22Rv1 (cell line): Measurements from ENCODE around the gene PTPRM.

ENCODE experiments used
- H3K27ac ChIP-seq: fragments of 450-650 bp; 2 replicates; pipeline ENCODE4 v1.5.1; 2017
- CTCF ChIP-seq: fragments of 450-650 bp; IDR thresholded peaks from 2 replicates; pipeline ENCODE4 v1.5.1; 2017; ENCODE audit warnings: mild to moderate bottlenecking
- ZFX ChIP-seq: fragments of 450-650 bp; IDR thresholded peaks from 2 replicates; pipeline ENCODE4 v1.6.1; 2017; ENCODE audit warnings: antibody characterized with exemption, borderline replicate concordance

The PTPRM gene

GRCh38 chr18:7691206-7691605, 124.1 kb downstream of the PTPRM start:
- no peak for TF ChIP-seq CTCF
- no peak for TF ChIP-seq ZFX
- H3K27ac ChIP-seq, result no peak overlapping the region

DNA sequence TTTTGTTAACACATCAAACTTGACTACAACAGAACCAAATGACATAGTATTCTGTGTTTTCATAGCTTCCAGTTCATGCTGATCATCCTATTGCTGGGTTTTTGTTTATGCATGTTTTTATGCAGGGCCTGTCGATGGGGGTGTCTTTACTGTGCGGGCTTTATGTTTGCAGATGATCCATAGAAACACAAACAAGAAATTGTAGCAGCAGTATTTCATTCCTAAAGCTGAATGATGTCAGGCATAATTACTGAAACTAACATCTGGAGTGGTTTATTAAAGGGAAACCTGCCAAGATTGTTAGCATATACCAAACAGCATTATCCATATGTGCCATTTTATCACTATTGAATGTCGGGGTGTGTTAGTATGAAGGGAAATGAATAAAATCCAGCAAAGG, 129.7 kb downstream of the PTPRM start:
- TF ChIP-seq ZFX (no peak), CTCF (no peak)

DNA sequence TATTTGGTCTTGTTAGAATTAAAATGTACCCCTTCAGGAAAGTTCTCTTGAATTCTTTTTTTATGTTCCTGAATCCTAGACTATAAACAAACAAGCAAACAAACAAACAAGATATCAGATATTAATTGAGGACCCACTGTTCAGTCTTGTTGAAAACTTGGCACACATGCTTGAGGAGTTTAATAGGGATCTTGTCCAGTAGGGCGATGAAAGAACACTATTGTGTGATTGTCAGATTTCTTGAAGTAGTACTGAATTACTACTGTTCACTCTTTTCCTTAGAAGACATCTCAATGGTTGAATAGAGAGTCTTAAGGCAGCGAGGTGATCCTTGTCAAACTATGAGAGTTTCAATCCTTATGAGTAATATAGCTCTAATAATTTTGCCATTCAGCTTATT, 130.2 kb downstream of the PTPRM start:
- no peak overlapping the region for H3K27ac ChIP-seq
- TF ChIP-seq ZFX, result no peak
- TF ChIP-seq CTCF, result no peak

More for the DNA sequence above, 129.7 kb downstream of the PTPRM start:
- no peak overlapping the region for H3K27ac ChIP-seq

- no peak for TF ChIP-seq CTCF
- no peak for TF ChIP-seq ZFX
- H3K27ac ChIP-seq, result no peak overlapping the region
These were observed 144.4 kb downstream of the PTPRM start for GRCh38 chr18:7711495-7711894.

- no peak for TF ChIP-seq CTCF
- no peak for TF ChIP-seq ZFX
- H3K27ac ChIP-seq, result no peak overlapping the region
These were observed 153.3 kb downstream of the PTPRM start for GRCh38 chr18:7720395-7720794.

GRCh38 chr18:7721532-7721931, 154.4 kb downstream of the PTPRM start:
- H3K27ac ChIP-seq, result no peak overlapping the region
- no peak for TF ChIP-seq ZFX
- TF ChIP-seq CTCF, result no peak

DNA sequence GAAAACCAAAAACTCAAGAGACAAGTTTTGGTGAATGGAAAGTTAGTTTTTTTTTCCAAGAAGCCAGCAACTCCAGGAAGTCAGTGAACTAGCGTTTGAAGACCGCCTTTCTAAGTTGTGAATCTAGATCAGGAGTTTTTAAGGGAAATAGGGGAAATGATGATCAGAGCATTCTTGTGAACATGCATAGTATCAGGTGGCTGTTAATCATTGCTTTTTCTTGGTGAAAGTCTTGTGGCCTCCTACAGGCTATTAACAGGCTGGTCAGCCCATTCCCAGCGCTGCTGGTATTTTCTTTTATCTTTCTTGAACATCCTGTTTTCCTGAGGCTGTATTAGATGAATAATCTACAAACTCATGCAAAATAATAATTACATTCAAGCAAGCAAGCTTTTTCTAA, 155.8 kb downstream of the PTPRM start:
- TF ChIP-seq CTCF, result no peak
- no peak for TF ChIP-seq ZFX

More for the DNA sequence above, 155.8 kb downstream of the PTPRM start:
- no peak overlapping the region for H3K27ac ChIP-seq
